OCI-LY7 (cell line): Measurements from ENCODE around the gene KCNN2. TPM values are rescaled to one million over a fixed set of nuclear protein-coding genes. Genes with fewer than 3 reads are reported as not detected.

ENCODE experiments used
- BruUV-seq: library from RNA; stranded (reverse); fragments of 400-500 nt; replicated peaks from 2 replicates; lab custom pipeline; 2021; lab: Mats Ljungman, UMichigan
- CTCF ChIA-PET: fragments of 300-600 bp; sonication (Branson Sonifier 250); formaldehyde crosslinking; loops from one replicate; lab custom pipeline; 2022; ENCODE audit warnings: antibody characterized with exemption; ENCODE audit not compliant: unreplicated experiment; lab: Charles Lee
- POLR2A ChIA-PET: fragments of 300-600 bp; sonication (Branson Sonifier 250); formaldehyde crosslinking; loops from one replicate; lab custom pipeline; 2022; ENCODE audit warnings: antibody characterized with exemption; lab: Charles Lee
- DNase-seq: peaks from one replicate; pipeline ENCODE4 v3.0.0-alpha.2; 2015; ENCODE audit warnings: low spot score
- H2AFZ ChIP-seq: fragments of 200-600 bp; sonication (generic), shearing (Covaris generic); 2 replicates; pipeline ENCODE4 v1.6.1; 2014; ENCODE audit warnings: mild to moderate bottlenecking, antibody characterized with exemption, low read length, moderate library complexity
- H3K27ac ChIP-seq: fragments of 200-600 bp; sonication (generic); 2 replicates; pipeline ENCODE4 v1.5.1; 2014; ENCODE audit warnings: mixed run types, low read depth, mild to moderate bottlenecking, moderate library complexity, low read length, inconsistent platforms; ENCODE audit not compliant: poor library complexity, severe bottlenecking
- H3K36me3 ChIP-seq: fragments of 200-600 bp; sonication (generic); 2 replicates; pipeline ENCODE4 v1.6.1; 2014; ENCODE audit warnings: mild to moderate bottlenecking, antibody characterized with exemption, low read length, moderate library complexity, mixed read lengths; ENCODE audit not compliant: insufficient read depth
- H3K4me1 ChIP-seq: fragments of 200-600 bp; sonication (generic); 2 replicates; pipeline ENCODE4 v1.5.1; 2014; ENCODE audit warnings: mild to moderate bottlenecking, low read length; ENCODE audit not compliant: insufficient read depth, poor library complexity, severe bottlenecking
- H3K4me2 ChIP-seq: fragments of 200-600 bp; sonication (generic); 2 replicates; pipeline ENCODE4 v1.6.1; 2014; ENCODE audit warnings: mild to moderate bottlenecking, low read length
- H3K4me3 ChIP-seq: fragments of 200-600 bp; sonication (generic); 2 replicates; pipeline ENCODE4 v1.5.1; 2014; ENCODE audit warnings: mild to moderate bottlenecking, low read depth, low read length; ENCODE audit not compliant: poor library complexity, severe bottlenecking
- H3K79me2 ChIP-seq: fragments of 200-600 bp; sonication (generic); 2 replicates; pipeline ENCODE4 v1.6.1; 2016; ENCODE audit warnings: low read depth, mild to moderate bottlenecking, low read length, moderate library complexity, mixed read lengths; ENCODE audit not compliant: insufficient read depth
- H3K9me2 ChIP-seq: fragments of 200-600 bp; sonication (generic); 2 replicates; pipeline ENCODE4 v1.6.1; 2016; ENCODE audit warnings: mild to moderate bottlenecking, low read length, mixed read lengths; ENCODE audit not compliant: insufficient read depth
- H3K9me3 ChIP-seq: fragments of 200-600 bp; sonication (generic); 2 replicates; pipeline ENCODE4 v1.6.1; 2014; ENCODE audit warnings: mild to moderate bottlenecking, mixed run types, low read length, mixed read lengths
- H4K20me1 ChIP-seq: fragments of 200-600 bp; sonication (generic); 2 replicates; pipeline ENCODE4 v1.6.1; 2014; ENCODE audit warnings: mild to moderate bottlenecking, antibody characterized with exemption, low read length, moderate library complexity, mixed read lengths; ENCODE audit not compliant: insufficient read depth
- CTCF ChIP-seq: fragments of 200-600 bp; sonication (generic); conservative IDR thresholded peaks from 2 replicates; pipeline ENCODE4 v1.5.1; 2014; ENCODE audit warnings: mild to moderate bottlenecking, antibody characterized with exemption, low read length, moderate library complexity, mixed read lengths
- EZH2phosphoT487 ChIP-seq: fragments of 200-600 bp; sonication (generic); IDR thresholded peaks from 2 replicates; pipeline ENCODE4 v1.6.1; 2018; ENCODE audit warnings: low read depth, borderline replicate concordance, mild to moderate bottlenecking, mixed run types, antibody characterized with exemption, low read length, moderate library complexity, mixed read lengths
- intact Hi-C: fragments of 100-400 bp; cut with micrococcal nuclease; formaldehyde crosslinking; loops from one replicate; pipeline ENCODE4 v1.10.0; 2022; ENCODE audit not compliant: unreplicated experiment
- total RNA-seq, 2 experiments: library from RNA; depleted of rRNA in 1 of 2; stranded (reverse); fragments of >200 nt in 1 of 2; shearing (Covaris generic) in 1 of 2; gene quantifications; 2 replicates each; pipeline ENCODE4 v1.2.3, GENCODE V29; 2014 to 2022

The KCNN2 gene
- total RNA-seq, 2 experiments from 2014 or later = not detected

- no peaks in the 10 kb centered on the region for H3K36me3 ChIP-seq
- no TSS peak for BruUV-seq
- H3K4me1 ChIP-seq = no peaks in the 10 kb centered on the region
- no peak overlapping the region for H3K27ac ChIP-seq
- no peaks in the 10 kb centered on the region for H3K9me3 ChIP-seq
- no peak for DNase-seq
- H3K4me2 ChIP-seq = no peak overlapping the region
- no peaks in the 10 kb centered on the region for H3K9me2 ChIP-seq
- H3K4me3 ChIP-seq = no peak overlapping the region
- intact Hi-C loops = no loop called here
- no peak overlapping the region for H2AFZ ChIP-seq
- POLR2A ChIA-PET = no interaction called here
- no peaks in the 10 kb centered on the region for H3K79me2 ChIP-seq
- no peaks in the 10 kb centered on the region for H4K20me1 ChIP-seq
- TF ChIP-seq CTCF = no peak
- TF ChIP-seq EZH2phosphoT487 = no peak
- CTCF ChIA-PET = no interaction called here
Measured at GRCh38 chr5:114434396-114435219, 72.7 kb downstream of the KCNN2 start.

DNA sequence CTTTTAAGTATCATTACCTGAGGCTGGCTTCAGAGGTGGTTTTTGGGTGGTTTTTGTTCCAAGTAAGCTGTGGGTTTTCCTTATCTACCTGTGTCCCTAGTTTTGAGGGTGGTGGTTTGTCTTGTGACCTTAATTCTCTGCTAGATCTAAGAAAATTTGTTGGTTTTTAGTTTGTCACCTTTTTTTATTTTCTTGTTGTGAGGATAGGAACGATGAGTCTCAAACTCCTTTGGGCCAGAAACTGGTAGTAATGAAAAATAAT is 73.3 kb downstream of the KCNN2 start:
- no peaks in the 10 kb centered on the region for H3K4me1 ChIP-seq
- no peaks in the 10 kb centered on the region for H3K9me3 ChIP-seq
- ChIA-PET POLR2A (no interaction called here), CTCF (no interaction called here)
- no peaks in the 10 kb centered on the region for H3K9me2 ChIP-seq
- H3K4me2 ChIP-seq = no peak overlapping the region
- intact Hi-C loops = no loop called here
- BruUV-seq = no TSS peak
- no peak overlapping the region for H3K4me3 ChIP-seq
- no peaks in the 10 kb centered on the region for H3K79me2 ChIP-seq
- H3K27ac ChIP-seq = no peak overlapping the region
- TF ChIP-seq CTCF = no peak
- no peak for TF ChIP-seq EZH2phosphoT487
- no peak overlapping the region for H2AFZ ChIP-seq
- no peak for DNase-seq
- no peaks in the 10 kb centered on the region for H3K36me3 ChIP-seq
- no peaks in the 10 kb centered on the region for H4K20me1 ChIP-seq

GRCh38 chr5:114435885-114436299 is 74.0 kb downstream of the KCNN2 start:
- H3K4me1 ChIP-seq = no peaks in the 10 kb centered on the region
- intact Hi-C loops = no loop called here

More at GRCh38 chr5:114435885-114436299, 74.0 kb downstream of the KCNN2 start:
- BruUV-seq = no TSS peak
- Histone ChIP-seq H4K20me1 (no peaks in the 10 kb centered on the region), H3K9me3 (no peaks in the 10 kb centered on the region), H3K36me3 (no peaks in the 10 kb centered on the region), H3K4me3 (no peak overlapping the region), H3K9me2 (no peaks in the 10 kb centered on the region), H3K4me2 (no peak overlapping the region), H3K27ac (no peak overlapping the region), H2AFZ (no peak overlapping the region), H3K79me2 (no peaks in the 10 kb centered on the region)
- CTCF ChIA-PET = no interaction called here
- DNase-seq = no peak
- POLR2A ChIA-PET = no interaction called here
- no peak for TF ChIP-seq EZH2phosphoT487
- TF ChIP-seq CTCF = no peak
